ENCODE measurements around the gene CA6.
"Not testable (repeated sequence)": the region's sequence is repeated elsewhere in the genome, so short reads cannot be mapped to it uniquely, and the experiment has no call there.

The CA6 gene

GRCh38 chr1:8974551-8974950, 28.9 kb downstream of the CA6 start:
- no peak overlapping the region for H3K4me3 ChIP-seq (ENCODE audit: low read length)
- TF ChIP-seq ZNF274 (IDR thresholded peaks at IDR 0.05; ENCODE audit: low read depth, low read length) = no peak

DNA sequence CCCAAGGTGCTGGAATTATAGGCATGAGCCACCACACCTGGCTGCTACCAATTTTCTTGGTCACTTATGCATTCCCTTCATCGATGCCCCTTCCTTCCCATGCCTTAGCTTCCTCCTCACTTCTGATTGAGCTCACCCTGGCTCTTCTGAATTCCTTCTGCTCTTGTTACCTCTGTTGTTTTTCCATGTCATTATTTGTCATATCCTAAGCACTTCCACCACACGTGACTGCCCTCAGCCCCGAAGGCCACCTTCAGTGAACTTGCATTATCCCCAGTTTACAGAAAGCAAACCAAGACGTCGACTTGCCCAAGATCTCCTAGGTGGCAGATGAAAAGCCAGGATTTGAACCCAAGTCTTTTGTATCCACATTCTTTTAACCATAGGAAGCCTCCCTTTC, 30.7 kb downstream of the CA6 start:
- no peak overlapping the region for H3K4me3 ChIP-seq (ENCODE audit: low read length)

GRCh38 chr1:8976896-8977450, 31.3 kb downstream of the CA6 start:
- no peak for TF ChIP-seq ZNF274 (IDR thresholded peaks at IDR 0.05; ENCODE audit: low read depth, low read length)
- H3K4me3 ChIP-seq (ENCODE audit: low read length) = no peak overlapping the region

More for the DNA sequence above, 30.7 kb downstream of the CA6 start:
- TF ChIP-seq ZNF274 (IDR thresholded peaks at IDR 0.05; ENCODE audit: low read depth, low read length) = no peak

GRCh38 chr1:8980656-8981055, 35.0 kb downstream of the CA6 start:
- TF ChIP-seq ZNF274 (IDR thresholded peaks at IDR 0.05; ENCODE audit: low read depth, low read length) = no peak

DNA sequence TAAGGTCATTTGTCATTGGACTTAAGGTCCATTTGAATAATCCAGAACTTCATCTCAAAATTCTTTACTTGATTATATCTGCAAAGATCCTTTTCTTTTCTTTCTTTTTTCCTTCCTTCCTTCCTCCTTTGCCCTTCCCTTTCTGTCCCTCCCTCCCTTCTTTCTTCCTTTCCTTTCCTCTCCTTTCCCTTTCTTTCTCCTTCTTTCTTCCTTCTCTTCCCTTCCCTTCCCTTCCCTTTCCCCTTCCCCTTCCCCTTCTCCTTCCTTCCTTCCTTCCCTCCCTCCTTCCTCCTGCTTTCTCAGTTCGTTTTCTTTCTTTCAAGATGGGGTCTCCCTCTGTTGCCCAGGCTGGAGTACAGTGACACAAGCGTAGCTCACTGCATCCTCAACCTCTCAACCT, 35.5 kb downstream of the CA6 start:
- TF ChIP-seq ZNF274 (IDR thresholded peaks at IDR 0.05; ENCODE audit: low read depth, low read length) = no peak
- no peak overlapping the region for H3K4me3 ChIP-seq (ENCODE audit: low read length)

More at GRCh38 chr1:8980656-8981055, 35.0 kb downstream of the CA6 start:
- H3K4me3 ChIP-seq (ENCODE audit: low read length) = no peak overlapping the region

- no peak overlapping the region for H3K4me3 ChIP-seq (ENCODE audit: low read length)
- no peak for TF ChIP-seq ZNF274 (IDR thresholded peaks at IDR 0.05; ENCODE audit: low read depth, low read length)
Observed at GRCh38 chr1:8984203-8984602, 38.5 kb downstream of the CA6 start.

DNA sequence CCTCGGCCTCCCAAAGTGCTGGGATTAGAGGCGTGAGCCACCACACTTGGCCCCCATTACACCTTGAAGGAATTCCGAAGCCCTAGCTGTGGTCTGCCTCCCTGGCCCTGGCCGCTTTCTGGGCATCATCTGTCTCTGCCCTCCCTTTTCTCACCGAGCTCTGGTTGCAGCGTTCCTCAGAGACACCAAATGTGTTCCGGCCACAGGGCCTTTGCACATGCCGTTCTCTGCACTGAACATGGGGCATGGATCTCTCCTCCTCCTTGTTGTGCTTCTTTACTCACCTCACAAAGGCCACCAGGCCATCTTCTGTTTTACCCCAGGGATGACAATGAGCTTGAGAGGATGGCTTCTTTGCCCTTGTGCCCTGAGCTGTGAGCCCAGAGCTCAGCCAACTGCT, 39.3 kb downstream of the CA6 start:
- TF ChIP-seq ZNF274 (IDR thresholded peaks at IDR 0.05; ENCODE audit: low read depth, low read length) = no peak
- H3K4me3 ChIP-seq (ENCODE audit: low read length) = no peak overlapping the region

GRCh38 chr1:8985915-8986813, 40.5 kb downstream of the CA6 start:
- TF ChIP-seq ZNF274 (IDR thresholded peaks at IDR 0.05; ENCODE audit: low read depth, low read length) = no peak
- no peak overlapping the region for H3K4me3 ChIP-seq (ENCODE audit: low read length)

DNA sequence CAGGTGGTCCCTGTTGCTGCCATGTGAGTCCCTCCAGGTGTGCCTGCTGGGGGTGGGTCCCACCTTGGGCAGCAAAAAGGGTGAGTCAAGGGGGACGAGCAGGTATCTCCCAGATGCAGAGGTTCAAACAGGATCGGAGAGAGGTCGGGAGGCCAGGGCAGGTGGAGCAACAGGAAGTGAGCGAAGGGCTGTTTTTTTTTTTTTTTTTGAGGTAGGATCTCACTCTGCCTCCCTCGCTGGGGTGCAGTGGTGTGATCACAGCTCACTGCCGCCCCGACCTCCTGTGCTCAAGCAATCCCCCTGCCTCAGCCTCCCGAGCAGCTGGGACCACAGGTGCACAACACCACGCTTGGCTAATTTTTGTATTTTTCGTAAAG, 41.1 kb downstream of the CA6 start:
- no peak for TF ChIP-seq ZNF274 (IDR thresholded peaks at IDR 0.05; ENCODE audit: low read depth, low read length)
- H3K4me3 ChIP-seq (ENCODE audit: low read length) = no peak overlapping the region

DNA sequence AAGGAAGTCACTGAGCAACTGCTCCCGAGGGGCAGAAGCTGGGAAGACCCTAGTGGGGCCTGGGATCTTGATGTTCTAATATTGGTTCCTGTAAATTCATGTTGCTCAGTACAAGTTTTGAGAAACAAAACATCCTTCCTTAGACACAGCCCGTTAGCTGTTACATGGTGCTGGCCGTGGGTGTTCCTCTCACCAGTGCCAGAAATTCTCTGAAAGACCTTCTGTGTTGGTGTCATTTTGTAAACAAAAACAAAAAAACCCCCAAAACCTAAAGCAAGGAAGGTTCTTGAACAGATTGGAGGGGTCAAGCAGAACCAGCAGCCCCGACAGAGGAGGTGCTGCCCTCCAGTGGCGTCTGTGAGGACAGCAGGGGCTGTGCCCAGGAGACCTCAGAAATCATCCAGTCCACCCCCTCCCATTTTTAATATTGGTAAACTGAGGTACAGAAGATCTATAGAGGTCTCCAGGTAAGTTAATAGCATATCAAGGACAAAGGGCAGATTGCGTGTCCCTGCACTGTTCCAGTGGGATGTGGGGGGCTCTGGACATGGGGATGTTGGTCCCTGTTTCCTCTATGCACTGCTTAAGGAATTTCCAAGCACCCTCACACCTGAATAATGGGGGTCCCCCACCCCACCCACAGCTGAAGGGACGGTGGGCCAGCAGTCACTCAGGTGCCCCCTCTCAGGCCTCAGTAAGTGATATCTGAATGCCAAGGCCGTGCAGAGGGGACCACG, 42.4 kb downstream of the CA6 start:
- no peak overlapping the region for H3K4me3 ChIP-seq (ENCODE audit: low read length)
- TF ChIP-seq ZNF274 (IDR thresholded peaks at IDR 0.05; ENCODE audit: low read depth, low read length) = no peak

GRCh38 chr1:8988618-8988967, 42.9 kb downstream of the CA6 start:
- H3K4me3 ChIP-seq (ENCODE audit: low read length) = no peak overlapping the region
- TF ChIP-seq ZNF274 (IDR thresholded peaks at IDR 0.05; ENCODE audit: low read depth, low read length) = no peak

- no peak overlapping the region for H3K4me3 ChIP-seq (ENCODE audit: low read length)
- no peak for TF ChIP-seq ZNF274 (IDR thresholded peaks at IDR 0.05; ENCODE audit: low read depth, low read length)
Observed at GRCh38 chr1:8989061-8989460, 43.4 kb downstream of the CA6 start.

DNA sequence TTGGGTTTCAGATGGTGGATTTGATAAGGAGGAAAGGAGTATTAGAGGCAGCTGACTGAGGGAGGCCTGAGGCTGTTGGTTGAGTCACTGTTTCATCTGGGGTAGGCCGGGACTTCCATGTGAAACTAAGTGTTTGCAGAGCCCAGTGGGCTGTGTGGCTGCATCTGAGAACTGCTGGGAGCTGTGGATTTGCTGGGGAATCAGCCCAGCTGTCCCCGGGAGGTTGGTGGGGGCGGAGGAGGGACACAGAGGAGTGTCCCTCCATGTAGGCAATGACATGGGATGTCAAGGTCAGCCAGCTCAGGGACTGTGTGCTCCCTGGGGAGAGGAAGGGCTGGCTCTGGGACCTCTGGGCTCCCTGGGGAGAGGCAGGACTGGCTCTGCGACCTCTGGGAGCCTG, 44.2 kb downstream of the CA6 start:
- no peak overlapping the region for H3K4me3 ChIP-seq (ENCODE audit: low read length)
- no peak for TF ChIP-seq ZNF274 (IDR thresholded peaks at IDR 0.05; ENCODE audit: low read depth, low read length)

DNA sequence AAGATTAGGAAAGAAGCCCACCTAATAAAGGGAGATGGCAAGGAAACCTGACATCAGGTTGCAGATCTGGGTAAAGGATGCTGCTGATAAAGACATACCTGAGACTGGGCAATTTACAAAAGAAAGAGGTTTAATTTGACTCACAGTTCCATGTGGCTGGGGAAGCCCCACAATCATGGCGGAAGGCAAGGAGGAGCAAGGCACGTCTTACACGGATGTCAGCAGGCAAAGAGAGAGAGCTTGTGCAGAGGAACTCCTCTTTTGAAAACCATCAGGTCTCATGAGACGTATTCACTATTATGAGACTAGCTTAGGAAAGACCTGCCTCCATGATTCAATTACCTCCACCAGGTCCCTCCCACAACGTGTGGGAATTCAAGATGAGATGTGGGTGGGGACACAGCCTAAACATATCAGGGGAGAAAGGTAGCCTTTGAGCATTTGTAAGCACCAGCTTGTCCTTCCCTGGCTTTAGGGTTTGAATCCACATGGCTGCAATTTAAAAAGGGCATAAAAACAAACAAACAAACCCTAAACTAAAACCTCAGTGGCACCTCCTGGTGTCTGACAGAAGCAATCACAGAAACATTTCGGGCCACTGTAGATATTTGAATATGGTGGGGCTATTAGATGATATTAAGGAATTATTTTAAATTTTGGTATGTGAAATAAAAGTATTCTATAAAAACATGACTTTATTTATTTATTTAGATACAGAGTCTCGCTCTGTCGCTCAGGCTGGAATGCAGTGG, 47.4 kb downstream of the CA6 start:
- no peak overlapping the region for H3K4me3 ChIP-seq (ENCODE audit: low read length)
- TF ChIP-seq ZNF274 (IDR thresholded peaks at IDR 0.05; ENCODE audit: low read depth, low read length) = no peak

GRCh38 chr1:8993962-8994675, 48.5 kb downstream of the CA6 start:
- not testable (repeated sequence) for H3K4me3 ChIP-seq (ENCODE audit: low read length)

GRCh38 chr1:9001534-9002214, 56.0 kb downstream of the CA6 start:
- H3K4me3 ChIP-seq (ENCODE audit: low read length) = not testable (repeated sequence)

GRCh38 chr1:9002215-9002560, 56.5 kb downstream of the CA6 start:
- not testable (repeated sequence) for H3K4me3 ChIP-seq (ENCODE audit: low read length)

All from GM08714 (cell line).